Ascending aorta (tissue), 2 donors: ENCODE data around the gene SLC8B1. TPM values are rescaled to one million over a fixed set of nuclear protein-coding genes. Genes with fewer than 3 reads are reported as not detected.
A peak's percentile ranks its signal among the peaks of the same experiment; 100 is the strongest.

Experiments
- DNase-seq, 2 donors: peaks; one replicate each; pipeline ENCODE4 v3.0.0-alpha.2; 2019; ENCODE audit warnings: low spot score in 2 of 2
- H3K27ac ChIP-seq, 2 donors: fragments of 200-600 bp; sonication (generic); one replicate each; pipeline ENCODE4 v1.5.1; 2016 to 2017; ENCODE audit warnings: mild to moderate bottlenecking in 1 of 2
- H3K27me3 ChIP-seq: fragments of 200-600 bp; sonication (generic); one replicate; pipeline ENCODE4 v1.5.1; 2017
- H3K36me3 ChIP-seq, 2 donors: fragments of 200-600 bp; sonication (generic); one replicate each; pipeline ENCODE4 v1.5.1; 2016
- H3K4me1 ChIP-seq, 2 donors: fragments of 200-600 bp; sonication (generic); one replicate each; pipeline ENCODE4 v1.5.1; 2016 to 2017; ENCODE audit warnings: mild to moderate bottlenecking in 1 of 2
- H3K4me3 ChIP-seq, 2 donors: fragments of 200-600 bp; sonication (generic); one replicate each; pipeline ENCODE4 v1.5.1; 2016 to 2017; ENCODE audit warnings: mild to moderate bottlenecking in 1 of 2
- H3K9me3 ChIP-seq, 2 donors: fragments of 200-600 bp; sonication (generic); one replicate each; pipeline ENCODE4 v1.5.1; 2016
- CTCF ChIP-seq, 3 experiments: fragments of 200-600 bp in 2 of 3; fragments of 450-650 bp in 1 of 3; sonication (generic) in 2 of 3; IDR thresholded peaks; one replicate each; pipeline ENCODE4 v1.5.1; 2016 to 2019; ENCODE audit warnings: antibody characterized with exemption in 3 of 3, mild to moderate bottlenecking in 1 of 3, moderate library complexity in 1 of 3
- intact Hi-C: fragments of 100-400 bp; cut with DNase I; formaldehyde crosslinking; loops from one replicate; pipeline ENCODE4 v1.15.1; 2023
- total RNA-seq: library from RNA; depleted of rRNA; stranded (reverse); fragments of >200 nt; gene quantifications from one replicate; pipeline ENCODE4 v1.1.0, GENCODE V29; 2016

The SLC8B1 gene
- total RNA-seq, result 114 TPM

GRCh38 chr12:113334786-113335539, at the start of gene SLC8B1:
Gene SLC8B1, minus strand, starts transcription at chr12:113335109. Its CDS starts 2,231 bp downstream, at chr12:113332878.
- peak within 1 kb of the TSS; percentile 68 to 86 for H3K4me3 ChIP-seq
- H3K9me3 ChIP-seq, result no peaks in the 10 kb centered on the region
- H3K27me3 ChIP-seq, result no peaks in the 10 kb centered on the region
- peak in 1 of 3 experiments; percentile 31 for TF ChIP-seq CTCF (IDR thresholded peaks at IDR 0.05)
- intact Hi-C loops, result loop anchor here (1.0 to 2.0 kb wide), 3 partner anchors 23 to 140 kb away; partner anchors contain the start of genes PLBD2 and TPCN1
- peak within 1 kb of the TSS; percentile 69 to 78 for H3K27ac ChIP-seq
- peaks cover 4 to 15% of the 10 kb centered on the region in 2 donors for H3K36me3 ChIP-seq
- peaks cover 0 to 20% of the 10 kb centered on the region in 2 donors for H3K4me1 ChIP-seq
- peak; percentile 47 to 94 for DNase-seq

- no peak for DNase-seq
- no peak for TF ChIP-seq CTCF (IDR thresholded peaks at IDR 0.05)
- intact Hi-C loops, result no loop called here
- Histone ChIP-seq H3K27me3 (no peaks in the 10 kb centered on the region), H3K4me3 (no peak overlapping the region), H3K36me3 (peaks cover 37 to 75% of the 10 kb centered on the region in 2 donors), H3K27ac (no peak overlapping the region), H3K9me3 (no peaks in the 10 kb centered on the region), H3K4me1 (no peaks in the 10 kb centered on the region)
Observed at GRCh38 chr12:113382206-113382605, 47.3 kb upstream of the SLC8B1 start.

GRCh38 chr12:113381220-113381619, 46.3 kb upstream of the SLC8B1 start:
- H3K36me3 ChIP-seq, result peaks cover 40 to 75% of the 10 kb centered on the region in 2 donors
- no peak for DNase-seq
- H3K9me3 ChIP-seq, result no peaks in the 10 kb centered on the region
- intact Hi-C loops, result no loop called here
- no peaks in the 10 kb centered on the region for H3K4me1 ChIP-seq
- TF ChIP-seq CTCF (IDR thresholded peaks at IDR 0.05), result no peak
- H3K4me3 ChIP-seq, result no peak overlapping the region
- H3K27ac ChIP-seq, result no peak overlapping the region
- H3K27me3 ChIP-seq, result no peaks in the 10 kb centered on the region

GRCh38 chr12:113378291-113378690, 43.4 kb upstream of the SLC8B1 start:
- H3K9me3 ChIP-seq, result no peaks in the 10 kb centered on the region
- H3K36me3 ChIP-seq, result peaks cover 37 to 77% of the 10 kb centered on the region in 2 donors
- H3K27ac ChIP-seq, result no peak overlapping the region
- DNase-seq, result no peak
- H3K27me3 ChIP-seq, result no peaks in the 10 kb centered on the region
- no peak overlapping the region for H3K4me3 ChIP-seq
- intact Hi-C loops, result no loop called here
- TF ChIP-seq CTCF (IDR thresholded peaks at IDR 0.05), result no peak
- no peaks in the 10 kb centered on the region for H3K4me1 ChIP-seq

GRCh38 chr12:113374823-113375428, 40.0 kb upstream of the SLC8B1 start:
- Histone ChIP-seq H3K27ac (no peak overlapping the region), H3K9me3 (no peaks in the 10 kb centered on the region), H3K27me3 (no peaks in the 10 kb centered on the region), H3K4me1 (no peaks in the 10 kb centered on the region), H3K4me3 (no peak overlapping the region), H3K36me3 (peaks cover 26 to 72% of the 10 kb centered on the region in 2 donors)
- no peak for TF ChIP-seq CTCF (IDR thresholded peaks at IDR 0.05)
- intact Hi-C loops, result no loop called here
- no peak for DNase-seq
